Thymus (tissue), 11 donors: ENCODE results near the gene STAT3. TPM values are rescaled to one million over a fixed set of nuclear protein-coding genes. Genes with fewer than 3 reads are reported as not detected.
A peak's percentile ranks its signal among the peaks of the same experiment; 100 is the strongest.

Source experiments
- DNase-seq, 9 donors: peaks; one replicate each; pipeline ENCODE4 v3.0.0-alpha.2; 2013; ENCODE audit warnings: low spot score in 9 of 9, low read depth in 6 of 9, missing footprints in 1 of 9
- H3K27ac ChIP-seq, 2 donors: one replicate each; pipeline ENCODE4 v1.5.1; 2013; ENCODE audit warnings: control low read depth in 1 of 2, low read depth in 1 of 2, low read length in 1 of 2, mild to moderate bottlenecking in 1 of 2, moderate library complexity in 1 of 2
- H3K27me3 ChIP-seq, 2 donors: one replicate each; pipeline ENCODE4 v1.5.1; 2013; ENCODE audit warnings: low read length in 1 of 2; ENCODE audit not compliant: control insufficient read depth in 2 of 2, insufficient read depth in 1 of 2
- H3K36me3 ChIP-seq, 2 donors: one replicate each; pipeline ENCODE4 v1.5.1; 2013; ENCODE audit warnings: low read length in 1 of 2, mild to moderate bottlenecking in 1 of 2, moderate library complexity in 1 of 2; ENCODE audit not compliant: control insufficient read depth in 2 of 2, insufficient read depth in 2 of 2
- H3K4me1 ChIP-seq, 2 donors: one replicate each; pipeline ENCODE4 v1.5.1; 2013; ENCODE audit warnings: low read length in 2 of 2; ENCODE audit not compliant: control insufficient read depth in 2 of 2, insufficient read depth in 2 of 2
- H3K4me3 ChIP-seq, 2 donors: one replicate each; pipeline ENCODE4 v1.5.1; 2013; ENCODE audit warnings: low read length in 2 of 2, control low read depth in 1 of 2, mild to moderate bottlenecking in 1 of 2
- H3K9me3 ChIP-seq, 2 donors: one replicate each; pipeline ENCODE4 v1.5.1; 2013; ENCODE audit warnings: low read length in 1 of 2, mild to moderate bottlenecking in 1 of 2; ENCODE audit not compliant: control insufficient read depth in 2 of 2, insufficient read depth in 1 of 2
- WGBS: extraction: QIAGEN DNeasy Blood & Tissue Kit; methylation state at CpG from one replicate; pipeline ENCODE4 v1.1.7; 2013; 5-methylcytosine and 5-hydroxymethylcytosine counted together
- polyA plus RNA-seq: library from polyadenylated mRNA; stranded (reverse); fragments of 200-250 nt; gene quantifications from one replicate; pipeline ENCODE4 v1.2.3, GENCODE V29; 2013
- total RNA-seq: library from RNA; stranded (reverse); fragments of 120-200 nt; gene quantifications from one replicate; pipeline ENCODE4 v1.2.4, GENCODE V29; 2013
- donor health status: healthy.

The STAT3 gene
- total and polyA plus RNA-seq, 2 donors = 57.6 to 69.2 TPM

GRCh38 chr17:42348104-42348503, 40.1 kb downstream of the STAT3 start:
- Histone ChIP-seq H3K9me3 (no peaks in the 10 kb centered on the region), H3K36me3 (peaks cover 22 to 40% of the 10 kb centered on the region in 2 donors), H3K4me3 (no peak overlapping the region), H3K27me3 (no peaks in the 10 kb centered on the region), H3K27ac (no peak overlapping the region), H3K4me1 (peaks cover 5 to 8% of the 10 kb centered on the region in 2 donors)
- 94% methylated on average over 3 of the region's 3 CpGs for WGBS
- DNase-seq = no peak

- peaks cover 26 to 45% of the 10 kb centered on the region in 2 donors for H3K36me3 ChIP-seq
- H3K27me3 ChIP-seq = no peaks in the 10 kb centered on the region
- peaks cover 5 to 10% of the 10 kb centered on the region in 2 donors for H3K4me1 ChIP-seq
- H3K27ac ChIP-seq = peak overlapping the region in 1 of 2 donors; percentile 36
- H3K9me3 ChIP-seq = no peaks in the 10 kb centered on the region
- WGBS = 96% methylated on average over 3 of the region's 3 CpGs
- H3K4me3 ChIP-seq = no peak overlapping the region
- no peak for DNase-seq
Measured at GRCh38 chr17:42347606-42348005, 40.6 kb downstream of the STAT3 start.

GRCh38 chr17:42347198-42347597, 41.0 kb downstream of the STAT3 start:
- Histone ChIP-seq H3K4me1 (peaks cover 5 to 10% of the 10 kb centered on the region in 2 donors), H3K9me3 (no peaks in the 10 kb centered on the region), H3K27me3 (no peaks in the 10 kb centered on the region), H3K4me3 (no peak overlapping the region), H3K36me3 (peaks cover 30 to 49% of the 10 kb centered on the region in 2 donors), H3K27ac (peak overlapping the region in 1 of 2 donors; percentile 36)
- no peak for DNase-seq

GRCh38 chr17:42346481-42346880, 41.8 kb downstream of the STAT3 start:
- no peak for DNase-seq
- peaks cover 37 to 56% of the 10 kb centered on the region in 2 donors for H3K36me3 ChIP-seq
- no peak overlapping the region for H3K27ac ChIP-seq
- 97% methylated on average over 8 of the region's 8 CpGs for WGBS
- no peaks in the 10 kb centered on the region for H3K9me3 ChIP-seq
- no peak overlapping the region for H3K4me3 ChIP-seq
- H3K4me1 ChIP-seq = peaks cover 5 to 14% of the 10 kb centered on the region in 2 donors
- H3K27me3 ChIP-seq = no peaks in the 10 kb centered on the region

GRCh38 chr17:42345396-42346073, 42.7 kb downstream of the STAT3 start:
- WGBS = 98% methylated on average over 13 of the region's 13 CpGs
- peaks cover 38 to 66% of the 10 kb centered on the region in 2 donors for H3K36me3 ChIP-seq
- no peaks in the 10 kb centered on the region for H3K27me3 ChIP-seq
- H3K4me1 ChIP-seq = peaks cover 5 to 23% of the 10 kb centered on the region in 2 donors
- H3K27ac ChIP-seq = no peak overlapping the region
- H3K9me3 ChIP-seq = no peaks in the 10 kb centered on the region
- H3K4me3 ChIP-seq = no peak overlapping the region
- no peak for DNase-seq

- WGBS = 92% methylated on average over 9 of the region's 9 CpGs
- no peaks in the 10 kb centered on the region for H3K9me3 ChIP-seq
- no peak overlapping the region for H3K4me3 ChIP-seq
- H3K27ac ChIP-seq = no peak overlapping the region
- H3K4me1 ChIP-seq = peaks cover 0 to 26% of the 10 kb centered on the region in 2 donors
- H3K36me3 ChIP-seq = peaks cover 47 to 79% of the 10 kb centered on the region in 2 donors
- H3K27me3 ChIP-seq = no peaks in the 10 kb centered on the region
- DNase-seq = no peak
Measured at GRCh38 chr17:42342242-42343008, 45.8 kb downstream of the STAT3 start.

GRCh38 chr17:42341568-42341967, 46.7 kb downstream of the STAT3 start:
- Histone ChIP-seq H3K27ac (no peak overlapping the region), H3K4me3 (no peak overlapping the region)

GRCh38 chr17:42340691-42341127, 47.5 kb downstream of the STAT3 start:
- H3K9me3 ChIP-seq = no peaks in the 10 kb centered on the region
- H3K4me3 ChIP-seq = no peak overlapping the region
- no peaks in the 10 kb centered on the region for H3K27me3 ChIP-seq
- H3K36me3 ChIP-seq = peaks cover 55 to 78% of the 10 kb centered on the region in 2 donors
- H3K4me1 ChIP-seq = peaks cover 0 to 35% of the 10 kb centered on the region in 2 donors
- H3K27ac ChIP-seq = no peak overlapping the region
- DNase-seq = no peak

More at GRCh38 chr17:42341568-42341967, 46.7 kb downstream of the STAT3 start:
- H3K27me3 ChIP-seq = no peaks in the 10 kb centered on the region
- H3K4me1 ChIP-seq = peaks cover 0 to 32% of the 10 kb centered on the region in 2 donors
- 97% methylated on average over 4 of the region's 4 CpGs for WGBS
- peaks cover 53 to 80% of the 10 kb centered on the region in 2 donors for H3K36me3 ChIP-seq
- DNase-seq = no peak
- H3K9me3 ChIP-seq = no peaks in the 10 kb centered on the region

- H3K36me3 ChIP-seq = peaks cover 52 to 82% of the 10 kb centered on the region in 2 donors
- WGBS = 95% methylated on average over 5 of the region's 5 CpGs
- no peak overlapping the region for H3K4me3 ChIP-seq
- no peaks in the 10 kb centered on the region for H3K27me3 ChIP-seq
- H3K27ac ChIP-seq = no peak overlapping the region
- peaks cover 0 to 35% of the 10 kb centered on the region in 2 donors for H3K4me1 ChIP-seq
- no peaks in the 10 kb centered on the region for H3K9me3 ChIP-seq
- no peak for DNase-seq
Measured at GRCh38 chr17:42339221-42339620, 49.0 kb downstream of the STAT3 start.
